Measurements from ENCODE around the gene MFF.

Gene MFF

DNA sequence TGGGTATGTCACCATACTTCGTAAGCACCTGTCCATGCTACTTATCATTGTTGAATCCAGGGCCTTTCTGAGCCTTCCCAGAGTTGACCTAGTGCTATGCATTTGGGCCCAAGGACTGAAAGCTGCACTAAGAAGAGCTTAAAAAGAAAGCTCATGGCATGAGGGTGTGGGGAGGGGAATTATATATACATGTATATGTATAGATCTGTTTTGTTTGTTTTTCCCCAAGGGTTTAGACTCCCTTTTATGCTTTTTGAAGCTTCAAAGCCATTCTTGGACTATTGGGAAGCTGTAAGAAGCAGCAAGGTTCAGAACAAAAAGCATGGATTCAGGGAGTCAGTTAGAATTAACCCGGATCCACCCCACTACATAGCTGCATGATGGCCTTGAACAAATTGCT, 23.3 kb downstream of the MFF start (continued):
- TF ChIP-seq ZNF132 (tag by site-specific recombination; IDR thresholded peaks at IDR 0.05; ENCODE audit: borderline replicate concordance) (no peak), IKZF3 (tag by site-specific recombination; IDR thresholded peaks at IDR 0.05) (no peak), ZNF558 (tag by site-specific recombination; IDR thresholded peaks at IDR 0.05) (no peak), ZBTB48 (tag by site-specific recombination; IDR thresholded peaks at IDR 0.05) (no peak), ZNF280C (tag by site-specific recombination; IDR thresholded peaks at IDR 0.05) (no peak), TRIM28 (IDR thresholded peaks at IDR 0.05; ENCODE audit: borderline replicate concordance, low read length) (no peak)

- no peak for TF ChIP-seq ZNF624 (tag by site-specific recombination; IDR thresholded peaks at IDR 0.05)
- no peak for TF ChIP-seq ZFHX2 (tag by site-specific recombination; conservative IDR thresholded peaks at IDR 0.05)
- TF ChIP-seq ZNF704 (tag by site-specific recombination; IDR thresholded peaks at IDR 0.05) = no peak
- no peak for TF ChIP-seq ZNF174 (tag by site-specific recombination; IDR thresholded peaks at IDR 0.05)
- TF ChIP-seq GFI1B (tag by site-specific recombination; IDR thresholded peaks at IDR 0.05) = no peak
- no peak for TF ChIP-seq ZNF664 (tag by site-specific recombination; IDR thresholded peaks at IDR 0.05)
- no peak for TF ChIP-seq ZNF404 (tag by site-specific recombination; IDR thresholded peaks at IDR 0.05)
- ChIA-PET POLR2A (no interaction called here), CTCF (no interaction called here)
- Histone ChIP-seq H3K4me3 (ENCODE audit: low read depth, low read length) (no peak overlapping the region), H3K36me3 (ENCODE audit: control insufficient read depth in 2 of 2, insufficient read depth in 1 of 2, low read length in 2 of 2) (peaks cover 0 to 58% of the 10 kb centered on the region in 2 experiments; a peak in 2 of 3 replicates), H3K9me3 (ENCODE audit: control insufficient read depth, insufficient read depth, low read depth, low read length) (no peaks in the 10 kb centered on the region), H3K27ac (ENCODE audit: extremely low read depth, low read depth, low read length) (no peak overlapping the region), H3K4me1 (ENCODE audit: control insufficient read depth, insufficient read depth, low read length) (0 out of 2 replicates have a peak, but pooled peaks cover under 1% of the 10 kb centered on the region)
Measured at GRCh38 chr2:227349989-227350612, 25.1 kb downstream of the MFF start.

DNA sequence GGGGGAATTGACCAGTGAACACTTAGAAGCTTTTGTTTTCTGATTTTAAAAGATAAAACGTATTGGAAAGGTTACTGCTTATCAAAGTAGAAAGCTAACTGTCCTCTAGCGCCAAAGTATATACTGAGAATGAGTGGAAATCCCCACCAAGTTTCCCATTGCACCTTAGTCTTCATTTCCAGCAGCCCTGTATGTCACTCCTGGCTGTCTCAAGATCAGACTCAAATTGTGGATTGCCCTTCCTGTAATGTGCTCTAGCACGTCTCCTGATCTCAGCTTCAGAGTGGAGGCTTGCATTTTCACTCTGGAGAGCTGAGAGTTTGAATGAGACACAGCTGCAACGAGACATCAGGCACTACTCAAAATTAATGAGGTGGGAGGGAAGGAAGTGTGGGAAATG, 26.6 kb downstream of the MFF start:
- no peak for TF ChIP-seq ZBTB6 (tag by site-specific recombination; IDR thresholded peaks at IDR 0.05)
- no peak for TF ChIP-seq ZFP3 (tag by site-specific recombination; IDR thresholded peaks at IDR 0.05; ENCODE audit: low read depth)
- no peak for TF ChIP-seq ZNF169 (tag by site-specific recombination; IDR thresholded peaks at IDR 0.05)
- TF ChIP-seq ZSCAN16 (tag by site-specific recombination; IDR thresholded peaks at IDR 0.05) = no peak
- TF ChIP-seq, protein P1, sequence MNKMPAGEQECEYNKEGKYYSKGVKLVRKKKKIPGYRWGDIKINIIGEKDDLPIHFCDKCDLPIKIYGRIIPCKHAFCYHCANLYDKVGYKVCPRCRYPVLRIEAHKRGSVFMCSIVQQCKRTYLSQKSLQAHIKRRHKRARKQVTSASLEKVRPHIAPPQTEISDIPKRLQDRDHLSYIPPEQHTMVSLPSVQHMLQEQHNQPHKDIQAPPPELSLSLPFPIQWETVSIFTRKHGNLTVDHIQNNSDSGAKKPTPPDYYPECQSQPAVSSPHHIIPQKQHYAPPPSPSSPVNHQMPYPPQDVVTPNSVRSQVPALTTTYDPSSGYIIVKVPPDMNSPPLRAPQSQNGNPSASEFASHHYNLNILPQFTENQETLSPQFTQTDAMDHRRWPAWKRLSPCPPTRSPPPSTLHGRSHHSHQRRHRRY (tag by site-specific recombination; IDR thresholded peaks at IDR 0.05) = no peak
- TF ChIP-seq ZNF423 (tag by site-specific recombination; IDR thresholded peaks at IDR 0.05) = no peak
- TF ChIP-seq ZNF707 (tag by site-specific recombination; IDR thresholded peaks at IDR 0.05) = no peak
- no peak for TF ChIP-seq ZNF324 (tag by site-specific recombination; IDR thresholded peaks at IDR 0.05)
- TF ChIP-seq ZNF660 (tag by site-specific recombination; IDR thresholded peaks at IDR 0.05) = no peak
- no peak for TF ChIP-seq PRDM6 (tag by site-specific recombination; IDR thresholded peaks at IDR 0.05)
- TF ChIP-seq ZNF513 (tag by site-specific recombination; IDR thresholded peaks at IDR 0.05) = no peak
- no peak for TF ChIP-seq ZNF747 (tag by site-specific recombination; IDR thresholded peaks at IDR 0.05)
- no peak for TF ChIP-seq ZNF133 (tag by site-specific recombination; IDR thresholded peaks at IDR 0.05)
- TF ChIP-seq ZNF214 (tag by site-specific recombination; IDR thresholded peaks at IDR 0.05; ENCODE audit: borderline replicate concordance) = no peak
- H3K4me1 ChIP-seq (ENCODE audit: control insufficient read depth, insufficient read depth, low read length) = no peaks in the 10 kb centered on the region
- H3K9me3 ChIP-seq (ENCODE audit: control insufficient read depth, insufficient read depth, low read depth, low read length) = no peaks in the 10 kb centered on the region
- peaks cover 3 to 64% of the 10 kb centered on the region in 2 experiments; a peak in 2 of 3 replicates for H3K36me3 ChIP-seq (ENCODE audit: control insufficient read depth in 2 of 2, insufficient read depth in 1 of 2, low read length in 2 of 2)
- no peak overlapping the region for H3K4me3 ChIP-seq (ENCODE audit: low read depth, low read length)
- ChIA-PET CTCF (no interaction called here), POLR2A (no interaction called here)
- no peak overlapping the region for H3K27ac ChIP-seq (ENCODE audit: extremely low read depth, low read depth, low read length)

All from HEK293 (cell line).